Measurements from ENCODE around the gene LMF1. TPM values are rescaled to one million over a fixed set of nuclear protein-coding genes. Genes with fewer than 3 reads are reported as not detected.

LMF1 gene
- total and polyA plus RNA-seq, 8 donors: 7.6 to 121 (median 15.8) TPM

DNA sequence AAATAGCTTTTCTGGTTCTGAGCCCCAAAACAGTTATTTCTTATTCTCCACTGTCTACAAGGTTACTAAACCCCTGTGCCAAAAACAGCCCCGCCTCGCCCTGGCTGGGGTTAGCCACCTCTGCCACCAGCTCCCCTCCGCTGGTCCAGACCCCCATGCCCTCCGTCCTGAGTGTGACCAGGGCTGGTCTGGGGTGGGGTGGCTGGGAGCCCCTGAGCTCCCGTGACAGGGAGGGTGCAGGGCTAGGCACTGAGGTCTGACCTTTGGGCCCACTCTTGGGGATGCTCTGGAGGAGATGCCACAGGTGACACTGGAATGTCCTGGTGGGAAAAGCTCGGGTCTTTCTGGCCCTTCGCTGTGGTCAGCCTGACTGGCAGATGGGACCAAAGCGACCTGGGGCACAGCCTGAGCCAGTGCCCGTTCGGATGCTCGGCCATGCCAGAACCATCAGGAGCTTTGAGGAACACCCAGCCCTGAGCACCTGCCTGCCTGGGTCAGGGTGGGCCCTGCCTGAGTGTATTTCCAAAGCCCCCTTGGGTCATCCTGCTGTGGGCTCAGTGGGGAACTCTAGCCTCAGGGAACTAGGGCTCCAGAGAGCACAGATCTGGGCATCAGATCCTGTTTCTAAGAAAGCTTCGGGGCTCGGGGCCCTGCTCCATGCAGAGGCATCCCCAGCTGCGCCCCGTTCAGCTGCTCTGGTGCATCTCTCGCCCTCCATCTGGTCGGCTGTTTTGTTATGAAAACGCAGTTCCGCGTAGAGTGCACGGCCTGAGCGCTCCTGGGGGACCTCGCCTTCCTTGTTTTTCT is 98.1 kb downstream of the LMF1 start:
- no peak overlapping the region for H3K4me3 ChIP-seq
- no peaks in the 10 kb centered on the region for H3K9me3 ChIP-seq
- no peaks in the 10 kb centered on the region for H3K4me1 ChIP-seq
- TF ChIP-seq POLR2A (IDR thresholded peaks at IDR 0.05) (no peak), POLR2AphosphoS5 (IDR thresholded peaks at IDR 0.05) (no peak), EP300 (IDR thresholded peaks at IDR 0.05) (no peak)
- TF ChIP-seq, protein P1, sequence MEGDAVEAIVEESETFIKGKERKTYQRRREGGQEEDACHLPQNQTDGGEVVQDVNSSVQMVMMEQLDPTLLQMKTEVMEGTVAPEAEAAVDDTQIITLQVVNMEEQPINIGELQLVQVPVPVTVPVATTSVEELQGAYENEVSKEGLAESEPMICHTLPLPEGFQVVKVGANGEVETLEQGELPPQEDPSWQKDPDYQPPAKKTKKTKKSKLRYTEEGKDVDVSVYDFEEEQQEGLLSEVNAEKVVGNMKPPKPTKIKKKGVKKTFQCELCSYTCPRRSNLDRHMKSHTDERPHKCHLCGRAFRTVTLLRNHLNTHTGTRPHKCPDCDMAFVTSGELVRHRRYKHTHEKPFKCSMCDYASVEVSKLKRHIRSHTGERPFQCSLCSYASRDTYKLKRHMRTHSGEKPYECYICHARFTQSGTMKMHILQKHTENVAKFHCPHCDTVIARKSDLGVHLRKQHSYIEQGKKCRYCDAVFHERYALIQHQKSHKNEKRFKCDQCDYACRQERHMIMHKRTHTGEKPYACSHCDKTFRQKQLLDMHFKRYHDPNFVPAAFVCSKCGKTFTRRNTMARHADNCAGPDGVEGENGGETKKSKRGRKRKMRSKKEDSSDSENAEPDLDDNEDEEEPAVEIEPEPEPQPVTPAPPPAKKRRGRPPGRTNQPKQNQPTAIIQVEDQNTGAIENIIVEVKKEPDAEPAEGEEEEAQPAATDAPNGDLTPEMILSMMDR (IDR thresholded peaks at IDR 0.05): no peak
- 92 to 96% (median 94%) methylated on average over 12 to 23 of the region's 23 CpGs for WGBS, 5 donors
- H3K36me3 ChIP-seq: peaks cover 0 to 97% (median 89%) of the 10 kb centered on the region in 4 donors
- no peak for DNase-seq
- intact Hi-C loops (cut with DNase I; ENCODE audit: low total_unique reads): no loop called here
- H3K27ac ChIP-seq: no peak overlapping the region
- H3K27me3 ChIP-seq: no peaks in the 10 kb centered on the region

DNA sequence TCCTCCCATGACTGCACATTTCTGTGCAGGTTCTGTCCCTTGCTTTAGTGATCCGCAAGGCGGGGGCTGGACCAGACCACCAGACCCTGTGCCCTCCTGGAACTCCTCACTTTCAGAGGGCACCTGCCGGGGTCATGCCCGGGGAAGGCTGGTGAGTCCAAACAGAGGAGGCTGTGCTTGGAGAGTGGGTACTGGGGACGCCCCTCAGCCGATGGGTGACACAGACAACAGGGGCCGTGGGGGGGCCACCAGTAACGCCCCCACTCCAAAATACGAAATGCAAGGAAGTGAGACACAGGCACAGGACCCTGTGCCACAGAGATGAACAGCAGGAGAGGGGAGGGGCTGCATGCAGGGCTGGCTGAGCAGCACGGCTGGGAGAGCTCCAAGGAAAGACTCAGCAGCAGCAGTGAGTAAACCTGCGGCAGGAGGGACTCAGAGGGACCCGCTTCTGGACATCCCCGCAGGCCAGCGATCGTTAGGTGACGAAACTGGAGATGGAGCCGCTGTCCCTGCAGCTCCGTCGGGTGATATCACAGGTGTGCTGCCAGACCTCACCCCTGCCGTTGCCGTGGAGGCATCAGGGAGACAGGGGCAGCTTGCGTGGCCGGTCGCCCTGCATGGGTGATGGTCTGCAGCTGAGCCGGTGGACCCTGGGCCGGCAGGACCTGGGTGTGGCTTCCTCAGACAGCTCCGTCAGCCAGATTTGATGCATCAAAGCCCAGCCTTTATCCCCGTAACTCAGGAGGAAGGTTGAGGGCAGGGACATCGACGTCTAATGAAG is 99.0 kb downstream of the LMF1 start:
- Histone ChIP-seq H3K4me1 (no peaks in the 10 kb centered on the region), H3K4me3 (no peak overlapping the region), H3K36me3 (peaks cover 0 to 98% (median 94%) of the 10 kb centered on the region in 4 donors), H3K9me3 (no peaks in the 10 kb centered on the region), H3K27ac (no peak overlapping the region), H3K27me3 (no peaks in the 10 kb centered on the region)
- WGBS, 5 donors: 86 to 92% (median 89%) methylated on average over 25 to 30 of the region's 30 CpGs
- no peak for TF ChIP-seq POLR2AphosphoS5 (IDR thresholded peaks at IDR 0.05)
- no peak for TF ChIP-seq EP300 (IDR thresholded peaks at IDR 0.05)
- no peak for TF ChIP-seq POLR2A (IDR thresholded peaks at IDR 0.05)
- TF ChIP-seq, protein P1 (IDR thresholded peaks at IDR 0.05): no peak
- intact Hi-C loops (cut with DNase I; ENCODE audit: low total_unique reads): no loop called here
- DNase-seq: no peak

DNA sequence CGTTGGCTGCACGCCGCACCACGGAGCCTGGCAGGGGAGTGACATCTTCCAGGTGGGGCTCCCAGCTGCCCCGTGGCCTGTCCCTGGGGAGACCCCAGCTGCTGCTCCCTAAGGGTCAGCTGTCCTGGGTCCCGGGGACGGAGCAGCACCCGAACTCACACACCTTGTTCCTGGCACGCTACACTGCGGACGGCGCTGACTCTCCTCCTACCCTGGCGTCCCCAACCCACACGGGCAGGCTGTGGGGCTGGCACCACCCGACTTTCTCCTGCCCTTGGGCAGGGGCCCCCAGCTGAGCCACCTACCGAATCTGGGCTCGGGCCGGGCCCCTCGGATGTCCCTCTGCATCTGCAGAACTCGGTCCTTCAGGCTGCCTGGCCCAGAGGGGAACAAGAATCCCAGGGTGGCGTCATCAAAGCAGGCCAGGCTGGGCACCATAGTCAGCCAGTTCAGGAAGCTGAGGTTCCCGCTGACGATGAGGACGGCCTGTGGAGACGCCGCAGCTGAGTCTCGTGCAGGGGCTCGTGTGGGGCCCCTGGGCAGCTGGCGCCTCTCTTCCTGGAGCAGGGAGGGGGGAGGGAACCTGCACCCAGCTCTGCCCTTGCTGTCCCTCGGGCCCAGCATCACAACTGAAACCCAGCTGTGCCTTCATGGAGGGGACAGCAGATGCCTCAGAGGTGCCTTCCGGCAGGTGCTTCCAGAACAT is 99.8 kb downstream of the LMF1 start:
- no peak for DNase-seq
- H3K36me3 ChIP-seq: peaks cover 0 to 96% (median 94%) of the 10 kb centered on the region in 4 donors
- TF ChIP-seq, protein P1 (IDR thresholded peaks at IDR 0.05): no peak
- TF ChIP-seq EP300 (IDR thresholded peaks at IDR 0.05) (no peak), POLR2AphosphoS5 (IDR thresholded peaks at IDR 0.05) (no peak), POLR2A (IDR thresholded peaks at IDR 0.05) (no peak)
- H3K4me1 ChIP-seq: no peaks in the 10 kb centered on the region
- H3K27me3 ChIP-seq: no peaks in the 10 kb centered on the region
- WGBS, 5 donors: 92 to 95% (median 93%) methylated on average over 11 to 31 of the region's 31 CpGs
- no peaks in the 10 kb centered on the region for H3K9me3 ChIP-seq
- intact Hi-C loops (cut with DNase I; ENCODE audit: low total_unique reads): no loop called here
- H3K27ac ChIP-seq: no peak overlapping the region
- H3K4me3 ChIP-seq: no peak overlapping the region
